GM12878 (cell line): ENCODE data around the gene SFT2D3.

Experiments used
- HCFC1 ChIP-seq: fragments of 150-350 bp; IDR thresholded peaks from 2 replicates; pipeline ENCODE4 v1.6.1; 2014; ENCODE audit warnings: low read length
- POLR2A ChIP-seq: IDR thresholded peaks from 2 replicates; pipeline ENCODE4 v1.6.1; 2011; ENCODE audit warnings: low read depth, mild to moderate bottlenecking, low read length
- TAF1 ChIP-seq: IDR thresholded peaks from 2 replicates; pipeline ENCODE4 v1.6.1; 2011; ENCODE audit warnings: mild to moderate bottlenecking, low read depth, low read length, borderline replicate concordance

GRCh38 chr2:127740665-127741288, 39.5 kb downstream of the SFT2D3 start:
- TF ChIP-seq TAF1 (no peak), HCFC1 (no peak), POLR2A (no peak)
